HK-2 (cell line): ENCODE measurements around the gene CLK3.
"Not testable (repeated sequence)": the region's sequence is repeated elsewhere in the genome, so short reads cannot be mapped to it uniquely, and the experiment has no call there.

Source experiments
- DNase-seq: peaks from one replicate; pipeline ENCODE4 v3.0.0-alpha.2; 2018; ENCODE audit not compliant: unreplicated experiment

Gene CLK3

GRCh38 chr15:74642348-74642733 is 26.7 kb downstream of the CLK3 start:
- no peak for DNase-seq

DNA sequence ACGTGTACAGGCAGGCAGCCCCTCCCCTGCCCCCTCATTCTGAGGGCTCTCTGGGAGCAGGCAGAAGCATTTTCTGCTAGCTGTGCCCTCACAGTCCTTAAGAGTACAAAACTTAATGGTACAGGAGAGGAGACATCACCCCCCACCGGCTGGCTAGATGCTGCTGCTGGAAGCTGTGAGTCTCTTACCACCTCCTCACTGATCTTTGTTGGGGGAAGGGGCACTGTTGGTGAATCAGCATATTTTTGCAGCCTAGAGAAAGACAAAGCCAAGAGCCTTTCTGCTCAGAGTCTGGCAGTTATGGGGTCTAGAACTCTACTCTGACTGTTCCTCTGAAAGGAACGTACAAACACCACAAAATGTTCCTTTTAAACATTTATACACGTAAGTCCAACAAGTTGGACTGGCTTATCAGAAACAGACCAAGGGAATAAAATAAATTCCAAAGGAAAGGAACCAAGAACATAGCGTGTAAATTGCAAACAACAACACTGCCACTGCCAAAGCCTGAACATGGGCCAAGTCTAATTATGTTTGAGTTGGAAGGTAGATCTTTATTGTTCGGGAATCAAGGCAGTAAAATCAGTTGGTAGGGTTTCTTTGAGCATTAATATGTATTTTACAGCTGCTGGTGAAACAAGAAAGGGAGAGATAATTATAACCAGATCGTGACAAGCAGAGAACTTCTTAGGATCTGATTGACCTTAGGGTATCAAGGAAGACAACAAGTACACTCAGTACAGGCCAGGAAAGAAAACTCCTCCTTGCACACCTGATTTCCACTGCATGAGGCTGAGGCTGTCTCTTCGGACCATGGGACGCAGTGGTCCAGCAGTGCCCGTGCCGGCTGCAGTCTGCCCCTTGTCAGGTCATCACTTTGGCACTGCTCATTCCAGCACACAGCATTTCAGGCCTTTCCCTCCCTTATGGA is 27.4 kb downstream of the CLK3 start:
- no peak for DNase-seq

DNA sequence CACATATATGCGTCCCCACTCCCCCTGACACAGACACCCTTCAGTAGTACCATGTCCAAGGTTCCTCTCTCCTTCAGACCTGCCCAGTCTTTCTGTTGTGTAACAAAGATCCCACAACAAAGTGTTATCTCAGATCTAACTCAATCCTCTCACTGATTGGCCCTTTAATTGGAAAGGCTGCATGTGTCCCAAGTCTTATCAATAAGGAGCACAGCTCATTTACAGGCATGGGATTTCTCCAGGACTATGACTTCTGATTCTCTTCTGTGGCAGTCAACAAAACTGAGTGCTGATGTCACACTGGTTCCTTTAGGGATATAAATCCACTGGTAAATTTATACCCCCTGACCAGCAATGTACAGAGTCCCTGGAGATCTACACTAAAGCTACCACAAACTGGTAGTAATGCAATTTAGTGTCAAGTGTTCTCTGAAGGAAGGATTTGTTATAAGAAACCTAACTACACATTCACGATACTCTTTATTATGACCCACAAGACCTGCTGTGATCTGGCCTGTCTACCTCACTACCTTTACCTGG is 28.1 kb downstream of the CLK3 start:
- no peak for DNase-seq

DNA sequence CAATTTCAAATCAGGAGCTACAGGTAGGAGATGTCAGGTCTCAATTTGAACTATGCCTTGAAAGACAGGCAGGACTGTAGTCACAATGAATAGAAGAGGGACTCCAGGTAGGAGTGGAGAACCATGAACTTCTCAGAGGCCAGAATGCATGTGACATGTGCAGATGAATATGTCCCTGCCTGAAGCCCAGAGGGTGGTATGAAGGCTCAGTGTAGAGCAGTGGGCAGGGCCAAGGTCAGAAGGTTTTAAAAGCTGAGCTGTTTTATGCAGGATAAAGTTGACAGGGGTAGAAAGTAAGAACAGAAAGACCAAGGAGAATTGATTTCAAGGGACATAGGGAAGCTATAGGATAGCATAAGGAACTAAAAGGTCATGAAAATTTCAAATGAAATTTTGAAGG is 30.8 kb downstream of the CLK3 start:
- DNase-seq = no peak

- DNase-seq = no peak
Observed at GRCh38 chr15:74648051-74648842, 32.6 kb downstream of the CLK3 start.

- DNase-seq = no peak
Observed at GRCh38 chr15:74651242-74651741, 35.7 kb downstream of the CLK3 start.

- no peak for DNase-seq
Observed at GRCh38 chr15:74653426-74654102, 37.9 kb downstream of the CLK3 start.

- DNase-seq = no peak
Observed at GRCh38 chr15:74655424-74655823, 39.8 kb downstream of the CLK3 start.

DNA sequence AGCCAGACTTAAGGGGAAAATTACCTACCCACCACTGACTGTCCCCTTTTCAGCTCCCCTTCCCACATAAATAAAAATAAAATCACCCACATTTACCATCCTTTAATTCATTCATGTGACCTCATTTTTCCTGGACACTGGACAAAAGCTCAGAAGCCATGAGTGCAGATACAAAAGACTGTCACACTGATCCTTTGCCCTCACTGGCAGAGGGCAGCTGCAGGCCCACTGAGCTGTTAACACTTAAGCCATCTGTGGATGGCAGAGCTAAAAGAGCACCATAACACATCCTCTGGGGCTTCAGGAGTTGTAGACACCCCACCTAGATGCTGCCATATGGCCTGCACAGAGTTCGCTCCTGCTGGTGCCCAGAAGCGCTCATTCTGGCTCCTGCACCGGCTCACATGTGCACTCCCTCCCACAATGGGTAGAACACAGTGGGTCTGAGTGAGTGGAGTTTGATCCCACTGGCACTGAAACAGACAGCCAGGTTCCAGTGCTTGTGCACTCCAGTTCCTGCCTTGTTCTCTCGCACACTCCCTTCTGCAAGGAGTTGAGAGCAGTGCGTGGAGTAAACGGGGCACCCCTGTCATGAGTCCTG is 41.4 kb downstream of the CLK3 start:
- DNase-seq = no peak

DNA sequence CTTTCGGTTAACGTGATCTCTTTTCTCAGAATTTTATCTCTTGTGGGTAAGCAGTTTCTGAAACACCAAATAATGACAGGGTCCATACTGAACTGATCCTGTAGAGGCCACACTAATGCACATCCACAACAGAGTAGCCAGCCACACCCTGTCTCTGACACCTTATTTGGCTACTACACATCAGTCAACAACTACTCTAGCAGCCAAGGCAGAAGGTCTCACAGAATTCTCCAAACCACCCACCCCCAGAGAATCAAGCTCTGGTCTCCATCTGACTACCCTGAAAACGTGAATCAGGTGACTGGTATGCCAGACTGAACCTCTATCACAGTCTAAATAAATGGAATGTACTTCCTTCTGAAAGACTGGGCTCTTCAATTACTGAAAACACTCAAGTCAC is 42.2 kb downstream of the CLK3 start:
- DNase-seq = no peak

- DNase-seq = not testable (repeated sequence)
Observed at GRCh38 chr15:74661280-74661679, 45.6 kb downstream of the CLK3 start.

- no peak for DNase-seq
Observed at GRCh38 chr15:74662064-74662860, 46.6 kb downstream of the CLK3 start.

GRCh38 chr15:74663303-74664027 is 47.8 kb downstream of the CLK3 start:
- DNase-seq = no peak

GRCh38 chr15:74664028-74664616 is 48.5 kb downstream of the CLK3 start:
- DNase-seq = no peak

DNA sequence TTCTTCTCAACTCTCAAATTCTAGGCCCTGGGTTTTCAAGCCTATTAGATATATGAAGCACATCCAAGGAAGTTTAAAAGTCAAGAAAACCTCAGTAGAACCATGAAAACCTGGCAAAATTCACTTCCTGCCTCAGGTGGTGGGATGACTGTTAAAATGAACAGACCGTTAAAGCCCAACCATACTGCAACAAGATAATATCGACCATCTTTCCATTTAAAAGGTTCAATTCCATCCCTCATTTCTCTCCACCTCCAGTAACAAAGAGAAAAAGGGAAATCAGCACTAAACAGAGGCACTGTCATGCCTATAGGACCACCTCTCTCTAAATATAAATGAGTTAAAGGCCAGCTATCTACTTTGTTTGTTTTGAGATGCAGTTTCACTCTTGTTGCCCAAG is 49.0 kb downstream of the CLK3 start:
- no peak for DNase-seq

GRCh38 chr15:74667975-74668374 is 52.3 kb downstream of the CLK3 start:
- no peak for DNase-seq

DNA sequence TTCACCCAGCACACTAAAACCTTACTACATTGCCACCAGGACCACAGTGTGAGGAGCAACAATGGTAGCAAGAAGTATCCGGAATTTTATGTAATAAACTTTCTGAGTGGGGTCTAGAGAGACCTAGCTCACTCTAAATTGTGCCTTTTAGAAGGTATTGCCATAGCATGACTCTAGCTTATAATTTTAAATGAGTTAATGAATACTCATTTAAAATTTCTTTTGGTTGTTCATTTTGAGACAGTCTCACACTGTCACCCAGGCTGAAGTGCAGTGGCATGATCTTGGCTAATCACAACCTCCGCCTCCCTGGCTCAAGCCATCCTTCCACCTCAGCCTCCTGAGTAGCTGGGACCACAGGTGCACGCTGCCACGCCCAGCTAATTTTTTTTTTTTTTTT is 54.0 kb downstream of the CLK3 start:
- no peak for DNase-seq

DNA sequence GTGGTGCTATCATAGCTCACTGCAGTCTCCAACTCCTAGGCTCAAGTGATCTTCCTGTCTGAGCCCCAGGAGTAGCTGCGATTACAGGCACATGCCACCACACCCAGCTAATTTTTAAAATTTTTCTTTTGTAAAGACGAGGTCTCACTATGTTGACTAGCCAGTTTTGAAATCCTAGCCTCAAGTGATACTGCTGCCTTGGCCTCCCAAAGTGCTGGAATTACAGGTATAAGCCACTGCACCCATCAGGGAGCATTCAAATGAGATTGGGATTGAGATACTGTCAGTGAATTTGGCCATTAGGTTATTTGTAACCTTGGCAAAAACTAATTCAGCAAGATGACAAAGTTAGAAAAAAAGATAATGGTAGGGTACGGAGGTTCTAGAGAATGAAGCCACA is 58.5 kb downstream of the CLK3 start:
- DNase-seq = no peak

DNA sequence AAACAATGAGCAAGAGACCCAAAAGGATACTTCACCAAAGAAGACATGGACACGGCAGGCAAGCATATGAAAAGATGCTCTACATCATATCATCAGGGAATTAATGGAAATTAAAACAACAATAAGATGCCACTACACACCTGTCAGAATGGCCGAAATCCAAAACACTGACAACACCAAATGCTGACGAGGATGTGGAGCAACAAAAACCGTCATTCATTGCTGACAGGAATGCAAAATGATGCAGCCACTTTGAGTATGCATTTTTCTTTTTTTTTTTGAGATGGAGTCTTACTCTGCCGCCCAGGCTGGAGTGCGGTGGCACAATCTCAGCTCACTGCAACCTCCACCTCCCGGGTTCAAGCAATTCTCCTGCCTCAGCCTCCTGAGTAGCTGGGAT is 61.2 kb downstream of the CLK3 start:
- DNase-seq = no peak
